ENCODE results near the gene ARHGEF10L. TPM values are rescaled to one million over a fixed set of nuclear protein-coding genes. Genes with fewer than 3 reads are reported as not detected.

ARHGEF10L gene
- total RNA-seq, 1 experiment from 2014 or later, result 11.2 TPM

GRCh38 chr1:17569200-17570139 is 30.0 kb downstream of the ARHGEF10L start:
- ChIA-PET POLR2A (ENCODE audit: unreplicated experiment) (interaction anchor here (1.3 kb wide), 1 partner anchor 16 kb away, joined by 11 read pairs; no protein-coding TSS in a partner anchor), CTCF (no interaction called here)
- peaks cover 35% of the 10 kb centered on the region for H3K79me2 ChIP-seq (ENCODE audit: low read length)
- no peaks in the 10 kb centered on the region for H3K27me3 ChIP-seq (ENCODE audit: low read length)
- ATAC-seq, result peak; percentile 76
- TSS peak; percentile 79 for BruUV-seq (replicated peaks)
- no peaks in the 10 kb centered on the region for H3K9me2 ChIP-seq (replicated peaks; ENCODE audit: low read length)
- no peaks in the 10 kb centered on the region for H4K20me1 ChIP-seq (ENCODE audit: low read length)
- H3K4me3 ChIP-seq (ENCODE audit: low read length), result no peak overlapping the region
- H3F3A ChIP-seq (ENCODE audit: low read length, unreplicated experiment), result no peaks in the 10 kb centered on the region
- intact Hi-C loops (cut with micrococcal nuclease), result loop anchor here (5.0 kb wide), 1 partner anchor 127 kb away; no protein-coding TSS in a partner anchor
- peak overlapping the region; percentile 65 for H3K4me2 ChIP-seq (ENCODE audit: low read length)
- TF ChIP-seq EZH2phosphoT487 (IDR thresholded peaks at IDR 0.05; ENCODE audit: borderline replicate concordance, low read length), result no peak
- peak; percentile 86 for DNase-seq
- peak overlapping the region; percentile 90 for H3K9ac ChIP-seq (ENCODE audit: low read length)
- peaks cover 19% of the 10 kb centered on the region for H3K4me1 ChIP-seq (ENCODE audit: insufficient read depth, low read length)
- H3K36me3 ChIP-seq (ENCODE audit: low read depth, low read length), result no peaks in the 10 kb centered on the region
- no peaks in the 10 kb centered on the region for H3K9me3 ChIP-seq (ENCODE audit: low read length)
- H3K27ac ChIP-seq (ENCODE audit: low read length), result peak overlapping the region; percentile 97
- peak overlapping the region; percentile 65 for H2AFZ ChIP-seq (ENCODE audit: low read length)

DNA sequence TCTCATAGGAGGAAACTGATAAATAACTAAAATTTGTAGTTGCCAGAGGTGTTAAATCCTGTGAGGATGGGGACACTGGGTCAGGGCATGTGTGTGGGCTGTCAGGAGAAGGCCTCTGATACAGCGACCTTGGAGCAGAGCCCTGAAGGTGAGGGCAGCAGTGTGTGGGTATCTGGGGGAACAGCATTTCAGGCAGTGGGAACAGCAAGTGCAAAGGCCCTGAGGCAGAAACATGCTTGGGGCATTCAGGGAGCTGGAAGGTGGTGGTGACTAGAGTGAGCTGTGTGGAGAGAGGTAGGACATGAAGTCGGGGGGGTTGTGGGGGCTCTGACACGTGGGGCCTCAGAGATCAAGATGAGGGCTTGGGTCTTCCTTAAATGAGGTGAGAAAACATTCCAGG is 30.7 kb downstream of the ARHGEF10L start:
- DNase-seq, result no peak
- H2AFZ ChIP-seq (ENCODE audit: low read length), result no peak overlapping the region
- H3K4me1 ChIP-seq (ENCODE audit: insufficient read depth, low read length), result peaks cover 19% of the 10 kb centered on the region
- peaks cover 34% of the 10 kb centered on the region; the same call in 1 of the 2 replicates for H3K79me2 ChIP-seq (ENCODE audit: low read length)
- POLR2A ChIA-PET (ENCODE audit: unreplicated experiment), result interaction anchor here (1.3 kb wide), 1 partner anchor 16 kb away, joined by 11 read pairs; no protein-coding TSS in a partner anchor
- H4K20me1 ChIP-seq (ENCODE audit: low read length), result no peaks in the 10 kb centered on the region
- peak overlapping the region; percentile 65 for H3K4me2 ChIP-seq (ENCODE audit: low read length)
- no peaks in the 10 kb centered on the region for H3K27me3 ChIP-seq (ENCODE audit: low read length)
- no peaks in the 10 kb centered on the region for H3K36me3 ChIP-seq (ENCODE audit: low read depth, low read length)
- CTCF ChIA-PET, result no interaction called here
- H3K9me2 ChIP-seq (replicated peaks; ENCODE audit: low read length), result no peaks in the 10 kb centered on the region
- peak overlapping the region; percentile 97 for H3K27ac ChIP-seq (ENCODE audit: low read length)
- intact Hi-C loops (cut with micrococcal nuclease), result no loop called here
- no peaks in the 10 kb centered on the region for H3F3A ChIP-seq (ENCODE audit: low read length, unreplicated experiment)
- no peak overlapping the region for H3K4me3 ChIP-seq (ENCODE audit: low read length)
- H3K9me3 ChIP-seq (ENCODE audit: low read length), result no peaks in the 10 kb centered on the region
- TF ChIP-seq EZH2phosphoT487 (IDR thresholded peaks at IDR 0.05; ENCODE audit: borderline replicate concordance, low read length), result no peak
- no peak for TF ChIP-seq CTCF (conservative IDR thresholded peaks at IDR 0.05; ENCODE audit: low read depth, low read length)
- no peak for TF ChIP-seq EZH2 (IDR thresholded peaks at IDR 0.05; ENCODE audit: low read length, unreplicated experiment)
- ATAC-seq, result no peak
- H3K9ac ChIP-seq (ENCODE audit: low read length), result peak overlapping the region; percentile 90
- no TSS peak for BruUV-seq (replicated peaks)

- no peak overlapping the region for H3K9ac ChIP-seq (ENCODE audit: low read length)
- no peaks in the 10 kb centered on the region for H4K20me1 ChIP-seq (ENCODE audit: low read length)
- POLR2A ChIA-PET (ENCODE audit: unreplicated experiment), result no interaction called here
- ATAC-seq (no peak), DNase-seq (no peak)
- no TSS peak for BruUV-seq (replicated peaks)
- no peaks in the 10 kb centered on the region for H3K27me3 ChIP-seq (ENCODE audit: low read length)
- H3K4me1 ChIP-seq (ENCODE audit: insufficient read depth, low read length), result peaks cover 19% of the 10 kb centered on the region
- CTCF ChIA-PET, result no interaction called here
- intact Hi-C loops (cut with micrococcal nuclease), result no loop called here
- peaks cover 28% of the 10 kb centered on the region; the same call in 1 of the 2 replicates for H3K79me2 ChIP-seq (ENCODE audit: low read length)
- H3K9me2 ChIP-seq (replicated peaks; ENCODE audit: low read length), result no peaks in the 10 kb centered on the region
- TF ChIP-seq EZH2 (IDR thresholded peaks at IDR 0.05; ENCODE audit: low read length, unreplicated experiment) (no peak), CTCF (conservative IDR thresholded peaks at IDR 0.05; ENCODE audit: low read depth, low read length) (peak; percentile 48), EZH2phosphoT487 (IDR thresholded peaks at IDR 0.05; ENCODE audit: borderline replicate concordance, low read length) (no peak)
- no peaks in the 10 kb centered on the region for H3K36me3 ChIP-seq (ENCODE audit: low read depth, low read length)
- no peak overlapping the region for H2AFZ ChIP-seq (ENCODE audit: low read length)
- no peak overlapping the region for H3K4me2 ChIP-seq (ENCODE audit: low read length)
- H3K9me3 ChIP-seq (ENCODE audit: low read length), result no peaks in the 10 kb centered on the region
- H3K4me3 ChIP-seq (ENCODE audit: low read length), result no peak overlapping the region
- no peaks in the 10 kb centered on the region for H3F3A ChIP-seq (ENCODE audit: low read length, unreplicated experiment)
- H3K27ac ChIP-seq (ENCODE audit: low read length), result no peak overlapping the region
These were observed 32.9 kb downstream of the ARHGEF10L start for GRCh38 chr1:17572264-17572985.

Data from PC-3 (cell line).